Measurements from ENCODE around the gene BTD.

GRCh38 chr3:15667484-15667883 lies 65.9 kb downstream of the BTD start:
- TF ChIP-seq, protein P1, sequence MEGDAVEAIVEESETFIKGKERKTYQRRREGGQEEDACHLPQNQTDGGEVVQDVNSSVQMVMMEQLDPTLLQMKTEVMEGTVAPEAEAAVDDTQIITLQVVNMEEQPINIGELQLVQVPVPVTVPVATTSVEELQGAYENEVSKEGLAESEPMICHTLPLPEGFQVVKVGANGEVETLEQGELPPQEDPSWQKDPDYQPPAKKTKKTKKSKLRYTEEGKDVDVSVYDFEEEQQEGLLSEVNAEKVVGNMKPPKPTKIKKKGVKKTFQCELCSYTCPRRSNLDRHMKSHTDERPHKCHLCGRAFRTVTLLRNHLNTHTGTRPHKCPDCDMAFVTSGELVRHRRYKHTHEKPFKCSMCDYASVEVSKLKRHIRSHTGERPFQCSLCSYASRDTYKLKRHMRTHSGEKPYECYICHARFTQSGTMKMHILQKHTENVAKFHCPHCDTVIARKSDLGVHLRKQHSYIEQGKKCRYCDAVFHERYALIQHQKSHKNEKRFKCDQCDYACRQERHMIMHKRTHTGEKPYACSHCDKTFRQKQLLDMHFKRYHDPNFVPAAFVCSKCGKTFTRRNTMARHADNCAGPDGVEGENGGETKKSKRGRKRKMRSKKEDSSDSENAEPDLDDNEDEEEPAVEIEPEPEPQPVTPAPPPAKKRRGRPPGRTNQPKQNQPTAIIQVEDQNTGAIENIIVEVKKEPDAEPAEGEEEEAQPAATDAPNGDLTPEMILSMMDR (IDR thresholded peaks at IDR 0.05) = no peak
- TF ChIP-seq POLR2A (IDR thresholded peaks at IDR 0.05) (no peak), EP300 (IDR thresholded peaks at IDR 0.05) (no peak)
